HepG2 (cell line): ENCODE data around the gene RAN. TPM values are rescaled to one million over a fixed set of nuclear protein-coding genes. Genes with fewer than 3 reads are reported as not detected.

ENCODE experiments used
- CCDC6 ChIP-seq: sonication (generic); formaldehyde crosslinking; IDR thresholded peaks from 2 replicates; pipeline ENCODE4 v1.8.1; 2022; ENCODE audit warnings: mild to moderate bottlenecking, missing genetic modification reagents, moderate library complexity
- DNMT1 ChIP-seq: sonication (generic); formaldehyde crosslinking; IDR thresholded peaks from 2 replicates; pipeline ENCODE4 v1.5.1; 2020; ENCODE audit warnings: mild to moderate bottlenecking, missing genetic modification reagents
- ELF1 ChIP-seq: sonication (generic); formaldehyde crosslinking; IDR thresholded peaks from 2 replicates; pipeline ENCODE4 v1.4.0; 2020; ENCODE audit warnings: missing genetic modification reagents
- GATAD1 ChIP-seq: IDR thresholded peaks from 2 replicates; pipeline ENCODE4 v1.6.1; 2016; ENCODE audit warnings: missing genetic modification reagents, missing compliant biosample characterization
- HCFC1 ChIP-seq: fragments of 150-350 bp; IDR thresholded peaks from 2 replicates; pipeline ENCODE4 v1.6.1; 2014; ENCODE audit warnings: low read depth, low read length
- HOMEZ ChIP-seq: IDR thresholded peaks from 2 replicates; pipeline ENCODE4 v1.6.1; 2016; ENCODE audit warnings: low read depth
- HOXA7 ChIP-seq: sonication (generic); formaldehyde crosslinking; IDR thresholded peaks from 2 replicates; pipeline ENCODE4 v1.8.1; 2022; ENCODE audit warnings: mild to moderate bottlenecking, missing genetic modification reagents, moderate library complexity
- MAZ ChIP-seq, 2 experiments: sonication (generic) in 1 of 2; formaldehyde crosslinking in 1 of 2; IDR thresholded peaks; 2 replicates each; pipeline versions ENCODE4 v1.5.0 to v1.6.1; 2012 to 2020; ENCODE audit warnings: low read depth in 2 of 2, mild to moderate bottlenecking in 2 of 2, borderline replicate concordance in 1 of 2, improper control_type of control experiment in 1 of 2, low read length in 1 of 2, missing genetic modification reagents in 1 of 2, moderate library complexity in 1 of 2
- SIN3B ChIP-seq: fragments of 150-350 bp; IDR thresholded peaks from 2 replicates; pipeline ENCODE4 v1.6.1; 2014; ENCODE audit warnings: low read length
- TAF1 ChIP-seq: sonication (generic); formaldehyde crosslinking; IDR thresholded peaks from 2 replicates; pipeline ENCODE4 v1.4.0; 2020; ENCODE audit warnings: missing genetic modification reagents
- TOPORS ChIP-seq: sonication (generic); formaldehyde crosslinking; IDR thresholded peaks from 2 replicates; pipeline ENCODE4 v1.8.0; 2023; ENCODE audit warnings: mild to moderate bottlenecking, missing genetic modification reagents
- TRAFD1 ChIP-seq: sonication (generic); formaldehyde crosslinking; IDR thresholded peaks from 2 replicates; pipeline ENCODE4 v1.5.1; 2020; ENCODE audit warnings: missing genetic modification reagents, mild to moderate bottlenecking, borderline replicate concordance
- ZNF24 ChIP-seq: fragments of 450-650 bp; IDR thresholded peaks from 2 replicates; pipeline ENCODE4 v1.6.1; 2017; ENCODE audit warnings: antibody characterized with exemption, mild to moderate bottlenecking
- ZNF318 ChIP-seq: sonication (generic); formaldehyde crosslinking; IDR thresholded peaks from 2 replicates; pipeline ENCODE4 v1.4.0; 2020; ENCODE audit warnings: mild to moderate bottlenecking, missing genetic modification reagents
- ZNF570 ChIP-seq: sonication (generic); formaldehyde crosslinking; IDR thresholded peaks from 2 replicates; pipeline ENCODE4 v1.4.0; 2020; ENCODE audit warnings: mild to moderate bottlenecking, missing genetic modification reagents, borderline replicate concordance
- ZNF577 ChIP-seq: sonication (generic); formaldehyde crosslinking; IDR thresholded peaks from 2 replicates; pipeline ENCODE4 v1.4.0; 2020; ENCODE audit warnings: mild to moderate bottlenecking, low read depth, missing genetic modification reagents, borderline replicate concordance
- ZNF737 ChIP-seq: sonication (generic); formaldehyde crosslinking; IDR thresholded peaks from 2 replicates; pipeline ENCODE4 v1.5.0; 2020; ENCODE audit warnings: missing genetic modification reagents, mild to moderate bottlenecking, borderline replicate concordance
- ZNF768 ChIP-seq: sonication (generic); formaldehyde crosslinking; IDR thresholded peaks from 2 replicates; pipeline ENCODE4 v1.4.0; 2020; ENCODE audit warnings: missing genetic modification reagents
- ZNF839 ChIP-seq: sonication (generic); formaldehyde crosslinking; IDR thresholded peaks from 2 replicates; pipeline ENCODE4 v1.4.0; 2020; ENCODE audit warnings: missing genetic modification reagents, mild to moderate bottlenecking, borderline replicate concordance
- polyA plus RNA-seq, 8 experiments: library from polyadenylated mRNA; depleted of rRNA in 3 of 8; stranded (reverse) in 7 of 8; unstranded in 1 of 8; fragments of >200 nt; fragmentation: Illumina TruSeq in 4 of 8; extraction: Trizol in 4 of 8; gene quantifications; 2 replicates each; pipeline versions ENCODE4 v1.2.1 to v1.2.3, GENCODE V29; 2011 to 2016; ENCODE audit warnings: low read depth in 4 of 8, missing spikeins in 1 of 8, mixed read lengths in 1 of 8; ENCODE audit not compliant: insufficient read depth in 1 of 8
- total RNA-seq, 5 experiments: library from RNA; depleted of rRNA; stranded (reverse); fragments of >200 nt; fragmentation: Illumina TruSeq; extraction: Trizol; gene quantifications; 2 replicates each; pipeline ENCODE4 v1.2.3, GENCODE V29; 2016; ENCODE audit warnings: low read depth in 1 of 5

RAN gene
- total and polyA plus RNA-seq, 2 of the 13 experiments (the other 11 are each of a cell fraction or from before 2014, with no cell fraction given), result 1,335 to 1,630 TPM

GRCh38 chr12:130916241-130916911 is 44.5 kb downstream of the RAN start (continued):
- TF ChIP-seq ZNF24 (no peak), TAF1 (CRISPR knock-in tag) (no peak), ZNF737 (CRISPR knock-in tag) (no peak), ZNF570 (CRISPR knock-in tag) (no peak), TRAFD1 (no peak), ZNF318 (CRISPR knock-in tag) (no peak), SIN3B (peak; percentile 57; the same call in 1 of the 2 replicates), DNMT1 (CRISPR knock-in tag) (no peak), ZNF577 (CRISPR knock-in tag) (no peak), HOXA7 (no peak), HOMEZ (CRISPR knock-in tag) (no peak), ZNF768 (CRISPR knock-in tag) (no peak), ELF1 (CRISPR knock-in tag) (no peak), ZNF839 (CRISPR knock-in tag) (no peak), TOPORS (no peak), CCDC6 (CRISPR knock-in tag) (no peak), MAZ (IDR thresholded peaks at IDR 0.05; ENCODE audit: borderline replicate concordance, low read depth, low read length) (no peak), MAZ (CRISPR knock-in tag; IDR thresholded peaks at IDR 0.05; ENCODE audit: low read depth) (0 out of 2 replicates have a peak, but pooled peaks have one; percentile 23), HCFC1 (no peak), GATAD1 (no peak; the same call in 1 of the 2 replicates)
